Measurements from ENCODE around the gene DYNLT4.

DNA sequence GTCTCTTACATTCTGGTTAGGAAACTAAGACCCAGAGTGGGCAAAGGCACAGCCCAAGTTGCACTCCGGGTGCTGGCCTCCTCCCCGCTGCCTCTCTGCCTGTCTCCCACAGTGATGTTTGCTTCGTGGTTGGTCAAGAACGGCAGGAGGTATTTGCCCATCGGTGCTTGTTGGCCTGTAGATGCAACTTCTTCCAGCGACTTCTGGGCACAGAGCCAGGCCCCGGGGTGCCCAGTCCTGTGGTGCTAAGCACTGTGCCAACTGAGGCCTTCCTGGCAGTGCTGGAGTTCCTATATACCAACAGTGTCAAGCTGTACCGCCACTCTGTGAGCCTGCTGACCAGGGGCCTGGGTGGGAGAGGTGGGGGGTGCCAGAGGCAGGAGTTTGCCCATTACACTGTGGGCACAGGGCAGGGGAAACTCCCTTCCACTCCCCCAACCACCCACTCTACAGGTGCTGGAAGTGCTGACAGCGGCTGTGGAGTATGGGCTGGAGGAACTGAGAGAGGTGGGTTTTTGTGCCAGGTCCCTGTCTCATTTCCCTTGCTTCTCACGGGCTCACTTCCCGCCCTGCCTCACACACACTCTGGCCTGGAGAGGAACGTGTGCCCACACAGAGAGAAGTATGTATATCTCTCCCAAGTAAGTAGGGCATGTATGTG is 3.1 kb upstream of the DYNLT4 start:
- TF ChIP-seq, protein P1, sequence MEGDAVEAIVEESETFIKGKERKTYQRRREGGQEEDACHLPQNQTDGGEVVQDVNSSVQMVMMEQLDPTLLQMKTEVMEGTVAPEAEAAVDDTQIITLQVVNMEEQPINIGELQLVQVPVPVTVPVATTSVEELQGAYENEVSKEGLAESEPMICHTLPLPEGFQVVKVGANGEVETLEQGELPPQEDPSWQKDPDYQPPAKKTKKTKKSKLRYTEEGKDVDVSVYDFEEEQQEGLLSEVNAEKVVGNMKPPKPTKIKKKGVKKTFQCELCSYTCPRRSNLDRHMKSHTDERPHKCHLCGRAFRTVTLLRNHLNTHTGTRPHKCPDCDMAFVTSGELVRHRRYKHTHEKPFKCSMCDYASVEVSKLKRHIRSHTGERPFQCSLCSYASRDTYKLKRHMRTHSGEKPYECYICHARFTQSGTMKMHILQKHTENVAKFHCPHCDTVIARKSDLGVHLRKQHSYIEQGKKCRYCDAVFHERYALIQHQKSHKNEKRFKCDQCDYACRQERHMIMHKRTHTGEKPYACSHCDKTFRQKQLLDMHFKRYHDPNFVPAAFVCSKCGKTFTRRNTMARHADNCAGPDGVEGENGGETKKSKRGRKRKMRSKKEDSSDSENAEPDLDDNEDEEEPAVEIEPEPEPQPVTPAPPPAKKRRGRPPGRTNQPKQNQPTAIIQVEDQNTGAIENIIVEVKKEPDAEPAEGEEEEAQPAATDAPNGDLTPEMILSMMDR (conservative IDR thresholded peaks at IDR 0.05; ENCODE audit: low read depth, low read length), result no peak
- TF ChIP-seq EZH2 (IDR thresholded peaks at IDR 0.05; ENCODE audit: borderline replicate concordance, low read depth, low read length, poor library complexity, severe bottlenecking), result no peak
